UCSD-AML1 (cell line): ENCODE results near the gene BORCS8.
"Not testable (repeated sequence)": the region's sequence is repeated elsewhere in the genome, so short reads cannot be mapped to it uniquely, and the experiment has no call there.

Source experiments
- DNase-seq: peaks from one replicate; lab custom pipeline; 2025; ENCODE audit not compliant: unreplicated experiment; lab: John Stamatoyannopoulos, UW

Gene BORCS8

DNA sequence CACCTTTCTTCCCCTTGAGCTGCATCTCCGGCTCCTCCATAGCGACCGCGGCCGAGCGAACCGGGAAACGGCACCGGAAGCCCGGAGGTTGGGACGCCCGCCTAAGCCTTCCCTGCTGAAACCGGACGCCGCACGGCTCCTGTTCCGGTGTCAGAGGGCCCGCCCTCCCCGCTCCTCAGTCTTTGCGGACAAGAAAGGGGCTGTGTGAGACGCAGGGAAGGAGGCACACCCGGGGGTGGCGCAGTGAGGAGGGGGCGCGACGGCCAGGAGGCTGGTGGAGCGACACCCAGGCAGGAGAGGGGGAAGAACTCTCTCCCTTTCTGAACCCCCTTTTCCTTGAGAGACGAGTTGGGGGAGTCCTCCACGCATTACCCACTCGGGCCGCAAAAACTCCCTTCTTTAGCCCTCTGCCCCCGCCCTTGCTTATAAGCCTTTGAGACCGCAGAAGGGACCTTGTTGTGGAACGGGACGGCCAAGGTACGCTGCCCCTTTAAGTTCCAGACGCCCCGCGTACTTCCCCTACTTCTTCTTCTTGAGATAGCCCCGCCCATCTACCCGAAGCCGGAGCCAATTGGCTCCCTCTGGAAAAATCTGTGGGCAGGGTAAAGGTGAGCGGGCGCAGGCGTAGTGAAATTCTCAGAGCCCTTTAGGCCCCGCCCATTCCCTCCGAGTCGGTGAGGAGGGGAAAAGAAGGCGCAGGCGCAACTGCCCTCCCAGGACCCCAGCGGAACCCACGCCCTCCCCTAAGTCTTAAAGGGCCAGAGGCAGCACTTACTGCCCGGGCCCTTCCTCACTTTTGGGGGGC lies at the start of gene BORCS8, which contains the start of gene RFXANK:
BORCS8 (minus strand) TSS at position 75 of the 805 bp plus-strand sequence; CDS start at position 40, 35 bp downstream.
RFXANK (plus strand) TSS at position 181 of the 805 bp plus-strand sequence. CDS start 1,689 bp downstream, outside the sequence.
- peak; percentile 99 for DNase-seq

DNA sequence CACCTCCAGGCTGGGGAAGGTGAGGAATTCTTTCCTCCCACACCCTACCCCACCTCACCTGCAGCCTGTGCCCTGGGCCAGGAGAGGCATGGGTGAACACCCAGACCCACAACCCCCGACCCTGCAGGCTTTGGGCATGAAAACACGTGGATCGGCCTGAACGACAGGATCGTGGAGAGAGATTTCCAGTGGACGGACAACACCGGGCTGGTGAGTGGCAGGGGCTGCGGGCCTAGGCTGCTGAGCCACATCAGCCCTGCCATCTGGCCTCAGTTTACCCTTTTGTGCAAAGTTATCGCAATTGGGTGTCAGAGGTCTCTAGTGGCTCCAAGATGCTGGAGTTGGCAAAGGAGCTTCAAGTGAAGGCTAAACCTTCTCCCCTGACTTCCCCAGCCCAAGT lies 48.5 kb upstream of the BORCS8 start:
- DNase-seq: no peak

DNA sequence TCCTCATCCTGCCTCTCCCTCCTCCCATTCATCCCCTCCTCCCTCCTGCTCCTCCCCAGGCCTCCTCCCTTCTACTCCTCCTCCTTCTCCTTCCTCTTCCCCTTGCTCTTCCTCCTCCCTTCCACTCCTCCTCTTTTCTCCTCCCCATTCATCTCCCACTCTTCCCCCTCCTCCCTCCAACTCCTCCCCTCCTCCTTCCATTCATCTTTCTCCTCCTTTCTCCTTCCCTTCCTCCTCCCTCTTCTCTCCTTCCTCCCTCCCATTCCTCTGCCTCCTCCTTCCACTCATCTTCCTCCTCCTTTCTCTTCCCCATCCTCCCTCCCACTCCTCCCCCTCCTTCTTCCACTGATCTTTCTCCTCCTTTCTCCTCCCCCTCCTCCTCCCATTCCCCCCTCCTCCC lies 47.7 kb upstream of the BORCS8 start:
- no peak for DNase-seq

DNA sequence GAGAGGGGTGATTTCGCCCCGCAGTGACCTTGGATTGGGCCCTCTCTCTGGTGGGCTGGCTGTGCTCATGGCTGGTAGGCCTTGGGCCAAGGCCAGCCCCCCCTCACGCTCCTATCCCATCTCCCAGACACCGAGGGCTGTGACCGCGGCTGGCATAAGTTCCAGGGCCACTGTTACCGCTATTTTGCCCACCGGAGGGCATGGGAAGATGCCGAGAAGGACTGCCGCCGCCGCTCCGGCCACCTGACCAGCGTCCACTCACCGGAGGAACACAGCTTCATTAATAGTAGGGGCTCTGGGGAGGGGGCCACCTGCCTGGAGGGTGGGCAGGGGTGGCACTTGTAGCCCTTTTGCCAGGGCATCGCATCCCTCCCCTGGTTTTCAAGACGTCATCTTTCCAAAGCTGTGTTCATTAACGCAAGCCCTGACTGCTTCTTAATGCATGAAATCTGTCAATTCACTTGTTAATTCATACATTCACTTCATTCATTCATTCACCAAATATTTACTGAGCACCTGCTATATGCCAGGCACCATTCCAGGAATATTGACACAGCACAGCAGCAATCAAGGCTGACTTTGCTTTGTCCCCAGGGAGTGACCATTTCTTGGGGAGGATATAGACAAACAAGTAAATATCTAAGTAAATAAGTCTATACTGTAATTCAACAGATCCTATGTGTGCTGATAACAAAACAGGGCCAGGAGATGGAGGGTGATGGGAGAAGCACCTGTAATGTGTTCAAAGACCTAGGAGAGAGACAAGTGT lies 46.4 kb upstream of the BORCS8 start:
- no peak for DNase-seq

DNA sequence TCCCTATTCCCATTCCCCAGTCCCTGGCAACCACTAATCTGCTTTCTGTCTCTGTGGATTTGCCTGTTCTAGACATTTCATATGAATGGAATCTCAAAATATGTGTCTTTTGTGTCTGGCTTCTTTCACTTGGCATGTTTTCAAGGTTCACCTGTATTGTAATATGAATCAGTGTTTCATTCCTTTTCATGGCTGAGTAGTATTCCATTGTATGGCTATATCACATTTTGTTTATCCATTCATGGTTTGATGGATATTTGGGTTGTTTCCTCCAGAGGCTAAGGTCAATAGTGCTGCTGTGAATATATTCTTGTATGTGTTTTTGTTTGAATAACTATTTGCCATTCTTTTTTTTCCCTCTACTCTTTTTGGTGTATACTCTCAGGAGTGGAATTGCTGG lies 44.2 kb upstream of the BORCS8 start:
- DNase-seq: no peak

DNA sequence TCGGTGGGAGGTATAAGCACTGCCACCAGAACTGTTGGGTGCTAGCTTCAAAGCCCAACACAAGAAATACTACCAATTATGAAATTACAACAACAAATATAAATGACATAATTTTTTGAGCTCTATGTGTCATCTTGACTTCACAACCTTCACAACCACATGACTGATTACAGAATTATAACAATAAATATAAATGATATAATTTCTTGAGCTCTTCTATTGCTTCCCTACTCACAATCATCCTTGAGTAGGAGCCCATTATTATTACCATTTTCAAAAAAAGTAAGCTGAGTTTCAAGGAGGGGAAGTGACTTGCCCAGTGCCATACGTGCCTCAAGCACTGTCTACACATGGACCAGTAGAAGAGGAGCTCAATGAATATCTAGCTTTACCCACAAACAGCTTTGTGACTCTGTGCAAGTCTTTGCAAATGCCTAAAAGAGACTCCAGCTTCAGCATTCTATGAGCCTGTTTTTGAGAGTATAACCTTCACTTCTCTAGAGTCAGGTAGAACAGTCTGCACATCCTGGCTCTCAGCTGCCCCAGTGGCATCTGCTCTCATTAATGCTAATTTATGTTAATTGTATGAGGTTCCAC lies 42.4 kb upstream of the BORCS8 start:
- no peak for DNase-seq

DNA sequence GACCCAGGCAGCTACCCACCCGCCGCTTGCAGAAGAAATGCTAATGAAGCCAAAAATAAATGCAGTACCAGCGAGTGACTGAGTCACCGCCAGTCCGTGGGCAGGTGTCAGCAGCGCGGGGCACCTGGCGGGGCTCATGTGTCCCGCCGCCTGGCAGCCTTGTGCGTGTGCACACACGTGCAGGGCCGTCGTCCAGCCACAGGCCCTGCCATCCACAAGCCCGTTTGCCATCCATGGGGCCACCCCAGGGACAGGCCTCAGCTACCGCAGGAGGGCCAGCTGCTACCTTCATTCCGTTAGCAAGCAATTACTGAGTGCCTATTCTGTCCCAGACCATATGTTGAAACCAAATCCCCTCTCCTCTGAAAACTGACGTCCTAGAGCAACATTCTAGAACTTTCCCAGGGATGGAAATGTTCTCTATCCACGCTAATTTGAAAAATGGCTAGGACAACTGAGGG lies 40.3 kb upstream of the BORCS8 start:
- no peak for DNase-seq

DNA sequence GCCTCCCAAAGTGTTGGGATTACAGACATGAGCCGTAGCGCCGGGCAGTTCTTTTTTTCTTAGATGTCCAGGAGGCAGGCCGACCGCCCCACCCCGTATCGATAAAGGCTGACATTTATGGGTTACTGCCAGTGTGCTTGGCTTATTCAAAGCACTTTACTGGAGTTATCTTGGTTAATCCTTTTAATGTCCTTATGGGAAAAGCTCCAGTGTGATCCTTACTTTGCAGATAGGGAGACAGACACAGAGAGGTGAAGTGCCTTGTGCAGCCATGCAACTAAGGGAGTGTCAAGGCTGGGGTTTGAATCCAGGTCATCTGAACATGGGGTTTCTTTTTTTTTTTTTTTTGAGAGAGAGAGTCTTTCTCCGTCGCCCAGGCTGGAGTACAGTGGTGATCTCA lies 39.0 kb upstream of the BORCS8 start:
- no peak for DNase-seq

DNA sequence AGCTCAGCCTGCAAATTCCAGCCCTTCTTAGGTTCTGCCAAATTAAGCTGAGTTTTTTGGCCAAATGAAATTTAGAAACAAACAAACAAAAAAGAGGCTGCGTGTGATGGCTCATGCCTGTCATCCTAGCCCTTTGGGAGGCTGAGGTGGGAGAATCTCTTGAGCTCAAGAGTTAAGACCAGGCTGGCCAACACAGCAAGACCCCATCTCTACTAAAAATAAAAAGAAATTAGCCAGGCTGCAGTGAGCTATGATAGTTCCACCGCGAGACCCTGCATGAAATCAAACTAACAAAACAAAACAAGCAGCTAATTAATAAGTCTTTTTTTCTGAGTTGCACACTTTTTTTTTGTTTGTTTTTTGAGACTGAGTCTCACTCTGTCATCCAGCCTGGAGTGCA lies 37.7 kb upstream of the BORCS8 start:
- no peak for DNase-seq

DNA sequence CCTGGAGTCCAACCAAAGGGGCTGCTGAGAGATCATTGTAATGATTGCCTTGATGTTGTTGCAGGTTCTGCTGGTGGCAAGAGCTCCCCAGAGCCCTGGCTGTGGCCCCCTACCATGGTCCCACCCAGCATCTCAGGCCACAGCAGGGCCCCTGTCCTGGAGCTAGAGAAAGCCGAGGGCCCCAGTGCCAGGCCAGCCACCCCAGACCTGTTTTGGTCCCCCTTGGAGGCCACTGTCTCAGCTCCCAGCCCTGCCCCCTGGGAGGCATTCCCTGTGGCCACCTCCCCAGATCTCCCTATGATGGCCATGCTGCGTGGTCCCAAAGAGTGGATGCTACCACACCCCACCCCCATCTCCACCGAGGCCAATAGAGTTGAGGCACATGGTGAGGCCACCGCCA lies 35.3 kb upstream of the BORCS8 start:
- no peak for DNase-seq

DNA sequence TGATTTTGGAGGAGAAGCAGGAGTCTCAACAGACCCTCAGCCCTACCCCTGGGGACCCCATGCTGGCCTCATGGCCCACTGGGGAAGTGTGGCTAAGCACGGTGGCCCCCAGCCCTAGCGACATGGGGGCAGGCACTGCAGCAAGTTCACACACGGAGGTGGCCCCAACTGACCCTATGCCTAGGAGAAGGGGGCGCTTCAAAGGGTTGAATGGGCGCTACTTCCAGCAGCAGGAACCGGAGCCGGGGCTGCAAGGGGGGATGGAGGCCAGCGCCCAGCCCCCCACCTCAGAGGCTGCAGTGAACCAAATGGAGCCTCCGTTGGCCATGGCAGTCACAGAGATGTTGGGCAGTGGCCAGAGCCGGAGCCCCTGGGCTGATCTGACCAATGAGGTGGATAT lies 34.7 kb upstream of the BORCS8 start:
- no peak for DNase-seq

DNA sequence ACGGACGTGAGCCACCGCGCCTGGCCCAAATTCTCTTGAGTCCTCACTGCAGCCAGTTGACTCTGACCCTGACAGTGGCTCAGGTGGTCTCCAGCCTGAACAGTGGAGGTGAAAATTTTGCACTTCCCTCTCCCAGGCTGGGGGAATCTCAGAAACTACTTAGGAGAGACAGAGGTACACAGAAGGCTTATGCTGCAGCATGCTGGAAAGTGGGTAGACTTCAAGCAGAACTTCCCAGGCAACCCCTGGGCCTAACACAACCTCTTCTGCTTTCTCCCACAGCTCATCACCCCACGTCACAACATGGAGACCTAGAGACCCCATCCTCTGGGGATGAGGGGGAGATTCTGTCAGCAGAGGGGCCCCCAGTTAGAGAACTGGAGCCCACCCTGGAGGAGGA lies 34.3 kb upstream of the BORCS8 start:
- DNase-seq: no peak

DNA sequence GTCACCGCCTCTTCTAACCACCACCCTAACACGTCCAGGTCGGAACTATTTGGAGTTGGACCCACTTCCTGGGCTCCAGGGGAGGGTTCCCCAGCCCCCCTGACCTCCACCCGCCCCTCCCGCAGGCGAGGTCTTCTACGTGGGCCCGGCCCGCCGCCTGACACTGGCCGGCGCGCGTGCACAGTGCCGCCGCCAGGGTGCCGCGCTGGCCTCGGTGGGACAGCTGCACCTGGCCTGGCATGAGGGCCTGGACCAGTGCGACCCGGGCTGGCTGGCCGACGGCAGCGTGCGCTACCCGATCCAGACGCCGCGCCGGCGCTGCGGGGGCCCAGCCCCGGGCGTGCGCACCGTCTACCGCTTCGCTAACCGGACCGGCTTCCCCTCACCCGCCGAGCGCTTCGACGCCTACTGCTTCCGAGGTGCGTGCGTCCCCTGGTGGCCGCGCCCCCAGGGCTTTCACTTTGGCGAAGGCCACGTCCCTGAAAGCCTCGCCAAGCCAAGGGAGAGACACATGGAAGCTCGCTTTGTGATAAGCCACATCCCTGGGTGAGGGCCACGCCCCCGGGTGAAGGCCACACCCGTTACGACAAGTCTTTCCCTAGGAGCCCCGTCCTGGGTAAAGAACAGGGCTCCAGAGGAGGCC lies 33.0 kb upstream of the BORCS8 start:
- DNase-seq: peak; percentile 85

DNA sequence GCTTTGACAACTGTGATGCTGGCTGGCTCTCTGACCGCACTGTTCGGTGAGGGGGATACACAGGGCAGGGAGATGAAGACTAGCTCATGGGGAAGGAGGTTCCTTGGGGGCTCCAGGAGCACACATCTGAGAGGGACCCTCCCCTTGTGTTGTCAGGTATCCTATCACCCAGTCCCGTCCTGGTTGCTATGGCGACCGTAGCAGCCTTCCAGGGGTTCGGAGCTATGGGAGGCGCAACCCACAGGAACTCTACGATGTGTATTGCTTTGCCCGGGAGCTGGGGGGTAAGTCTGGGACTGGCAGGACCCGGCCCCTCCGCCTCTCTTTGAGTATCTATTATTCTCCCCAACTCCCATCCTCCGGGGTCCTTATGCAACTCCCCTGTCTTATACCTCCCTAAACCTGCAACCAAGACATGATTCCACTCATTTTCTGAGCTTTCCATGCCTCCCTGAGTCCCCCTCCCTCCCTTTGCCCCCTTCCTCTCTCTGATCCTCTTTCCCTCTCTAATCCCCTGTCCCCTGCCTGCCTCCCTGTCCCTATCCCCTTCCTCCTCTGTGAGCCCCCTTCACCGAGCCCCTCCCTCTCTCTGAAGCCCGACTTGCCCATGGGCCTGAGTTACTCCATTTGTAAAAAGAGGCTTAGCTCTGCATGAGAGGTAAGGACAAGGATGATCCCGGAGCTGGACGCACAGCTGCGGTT lies 32.3 kb upstream of the BORCS8 start:
- no peak for DNase-seq

DNA sequence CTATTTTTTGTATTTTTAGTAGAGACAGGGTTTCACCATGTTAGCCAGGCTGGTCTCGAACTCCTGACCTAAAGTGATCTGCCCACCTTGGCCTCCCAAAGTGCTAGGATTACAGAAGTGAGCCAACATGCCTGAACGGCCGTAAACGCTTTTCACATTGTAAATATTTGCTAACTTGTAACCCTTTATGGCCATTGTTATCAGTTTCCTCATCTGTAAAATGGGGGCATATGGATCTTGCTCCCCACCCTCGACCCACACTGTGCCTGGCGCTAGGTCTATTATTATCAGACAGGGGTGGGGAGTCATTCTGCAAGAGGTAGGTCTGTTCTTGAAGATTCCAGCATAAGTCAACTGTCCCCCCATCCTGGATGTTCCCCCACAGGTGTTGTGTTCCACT lies 31.7 kb upstream of the BORCS8 start:
- DNase-seq: no peak

DNA sequence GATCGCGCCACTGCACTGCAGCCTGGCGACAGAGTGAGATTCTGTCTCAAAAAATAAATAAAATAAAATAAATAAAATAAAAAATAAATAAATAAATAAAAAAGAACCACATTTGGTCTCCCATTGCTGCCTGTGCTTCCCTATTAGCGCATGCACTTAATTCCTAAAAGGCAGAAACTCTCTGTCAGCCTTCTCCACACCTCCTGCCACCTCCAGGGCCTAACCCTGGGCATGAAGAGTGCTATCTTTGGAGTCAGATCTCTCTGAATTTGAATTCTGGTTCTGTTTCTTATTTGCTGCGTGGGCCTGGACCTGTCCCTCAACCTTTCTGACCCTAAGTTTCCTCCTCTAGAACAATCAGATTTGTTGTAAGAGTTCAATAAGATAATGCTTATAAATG lies 31.1 kb upstream of the BORCS8 start:
- DNase-seq: no peak

DNA sequence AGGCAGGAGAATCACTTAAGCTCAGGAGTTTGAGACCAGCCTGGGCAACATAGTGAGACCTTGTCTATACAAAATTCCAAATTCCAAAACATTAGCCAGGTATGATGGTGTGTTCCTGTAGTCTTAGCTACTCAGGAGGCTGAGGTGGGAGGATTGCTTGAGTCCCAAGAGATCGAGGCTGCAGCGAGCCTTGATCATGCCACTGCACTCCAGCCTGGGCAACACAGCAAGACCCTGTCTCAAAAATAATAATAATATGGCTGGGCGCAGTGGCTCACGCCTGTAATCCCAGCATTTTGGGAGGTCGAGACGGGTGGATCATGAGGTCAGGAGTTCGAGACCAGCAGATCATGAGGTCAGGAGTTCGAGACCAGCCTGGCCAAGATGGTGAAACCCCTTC lies 29.0 kb upstream of the BORCS8 start:
- not testable (repeated sequence) for DNase-seq

DNA sequence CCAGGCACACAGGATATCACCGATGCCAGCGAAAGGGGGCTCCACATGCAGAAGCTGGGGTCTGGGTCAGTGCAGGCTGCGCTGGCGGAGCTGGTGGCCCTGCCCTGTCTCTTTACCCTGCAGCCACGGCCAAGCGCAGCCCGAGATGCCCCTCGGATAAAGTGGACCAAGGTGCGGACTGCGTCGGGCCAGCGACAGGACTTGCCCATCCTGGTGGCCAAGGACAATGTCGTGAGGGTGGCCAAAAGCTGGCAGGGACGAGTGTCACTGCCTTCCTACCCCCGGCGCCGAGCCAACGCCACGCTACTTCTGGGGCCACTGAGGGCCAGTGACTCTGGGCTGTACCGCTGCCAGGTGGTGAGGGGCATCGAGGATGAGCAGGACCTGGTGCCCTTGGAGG lies 27.0 kb upstream of the BORCS8 start:
- no peak for DNase-seq

DNA sequence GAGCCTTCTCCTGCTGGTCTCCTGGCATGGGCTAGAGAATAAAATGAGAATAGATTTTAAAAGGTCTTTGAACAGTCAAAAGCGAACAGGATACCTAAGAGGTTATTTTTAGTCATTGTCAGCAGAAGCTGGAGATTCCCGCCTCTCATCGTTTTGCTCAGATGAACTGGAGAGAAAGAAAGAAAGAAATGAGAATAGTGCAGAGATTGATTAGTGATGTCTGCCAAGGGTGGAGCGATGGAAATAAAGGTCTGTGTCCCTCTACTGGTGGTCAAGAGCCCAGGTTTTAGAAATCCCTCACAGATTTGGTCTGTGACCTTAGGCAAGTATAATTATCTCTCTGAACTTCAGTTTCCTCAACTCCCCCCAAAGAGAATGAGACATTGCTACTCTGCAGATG lies 25.1 kb upstream of the BORCS8 start:
- no peak for DNase-seq

DNA sequence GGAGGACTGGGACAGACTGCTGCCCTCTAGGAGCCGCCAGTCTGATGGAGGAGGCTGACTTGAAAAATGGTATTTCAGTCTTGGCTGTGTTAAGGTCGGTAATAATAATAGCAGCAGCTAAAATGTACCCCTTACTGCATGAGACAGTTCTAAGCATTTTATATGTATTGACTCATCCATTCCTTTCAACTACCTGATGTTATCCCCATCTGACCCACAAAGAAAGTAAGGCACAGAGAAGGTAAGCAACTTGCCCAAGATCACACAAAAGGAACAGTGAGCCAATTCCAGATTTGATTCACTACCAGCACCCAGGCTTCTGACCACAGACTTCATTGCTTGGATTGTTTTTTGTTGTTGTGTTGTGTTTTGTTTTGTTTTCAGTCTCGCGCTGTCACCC lies 23.8 kb upstream of the BORCS8 start:
- no peak for DNase-seq

DNA sequence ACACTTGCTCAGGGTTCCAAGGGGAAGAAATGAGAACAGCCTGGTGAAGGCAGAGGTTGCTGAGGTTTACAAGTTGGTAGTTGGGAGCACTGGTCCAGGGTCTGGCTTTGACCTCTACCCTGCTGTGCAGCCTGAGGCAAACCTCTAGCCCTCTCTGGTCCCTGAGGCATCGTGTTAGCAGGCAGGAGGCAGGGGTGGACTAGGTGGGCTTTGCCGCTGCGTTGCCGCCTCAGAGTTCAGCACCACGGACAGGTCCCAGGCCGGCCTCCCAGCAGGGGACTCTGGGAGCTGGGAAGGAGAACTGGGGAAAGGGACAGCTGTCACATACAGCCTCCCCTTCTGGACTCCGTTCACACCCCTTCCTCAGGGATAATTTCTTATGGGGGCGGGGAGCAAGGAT lies 22.9 kb upstream of the BORCS8 start:
- peak; percentile 58 for DNase-seq
